ENCODE data around the gene ZNF672. TPM values are rescaled to one million over a fixed set of nuclear protein-coding genes. Genes with fewer than 3 reads are reported as not detected.

ZNF672 gene
- polyA plus RNA-seq, 1 of the 3 experiments (the other 2 are of a cell fraction): 14.2 TPM

GRCh38 chr1:248800459-248800858, 37.6 kb upstream of the ZNF672 start:
- POLR2A ChIA-PET: no interaction called here

More at GRCh38 chr1:248800459-248800858, 37.6 kb upstream of the ZNF672 start:
- H3K27ac ChIP-seq (ENCODE audit: low read depth in 2 of 2, low read length in 1 of 2): no peak overlapping the region
- H3K4me1 ChIP-seq (ENCODE audit: control insufficient read depth in 1 of 2, insufficient read depth in 2 of 2, low read depth in 1 of 2, low read length in 1 of 2): no peaks in the 10 kb centered on the region; a peak in 1 of 4 replicates
- no peaks in the 10 kb centered on the region for H3K9me3 ChIP-seq
- H3K79me2 ChIP-seq (ENCODE audit: insufficient read depth): no peaks in the 10 kb centered on the region
- no peak overlapping the region for H3K4me3 ChIP-seq (ENCODE audit: low read depth in 2 of 2, low read length in 1 of 2)
- no peak overlapping the region for H3K4me2 ChIP-seq
- H3F3A ChIP-seq (replicated peaks; ENCODE audit: insufficient read depth): no peaks in the 10 kb centered on the region
- no peaks in the 10 kb centered on the region for H4K20me1 ChIP-seq (ENCODE audit: insufficient read depth)
- no peaks in the 10 kb centered on the region for H3K36me3 ChIP-seq (replicated peaks in 1 of 2; ENCODE audit: control insufficient read depth in 1 of 2, insufficient read depth in 2 of 2, low read length in 1 of 2)
- 5% methylated on average over 3 of the region's 3 CpGs for WGBS (ENCODE audit: low lambda C conversion rate)
- TF ChIP-seq GATA2 (CRISPR knock-in tag; IDR thresholded peaks at IDR 0.05): no peak
- TF ChIP-seq GABPA (IDR thresholded peaks at IDR 0.05; ENCODE audit: low read depth): no peak
- no peak for TF ChIP-seq TAF1 (IDR thresholded peaks at IDR 0.05; ENCODE audit: borderline replicate concordance, low read depth, low read length)
- TF ChIP-seq EZH2phosphoT487 (IDR thresholded peaks at IDR 0.05; ENCODE audit: borderline replicate concordance, low read depth): no peak
- TF ChIP-seq JUND (IDR thresholded peaks at IDR 0.05): no peak
- TF ChIP-seq NFIC (IDR thresholded peaks at IDR 0.05; ENCODE audit: borderline replicate concordance): no peak
- no peak for TF ChIP-seq FOSL2 (IDR thresholded peaks at IDR 0.05; ENCODE audit: borderline replicate concordance, low read depth)
- no peak for TF ChIP-seq REST (IDR thresholded peaks at IDR 0.05; ENCODE audit: low read depth, low read length)
- no peak for TF ChIP-seq YY1 (IDR thresholded peaks at IDR 0.05; ENCODE audit: low read depth)
- no peak for TF ChIP-seq CHD2 (IDR thresholded peaks at IDR 0.05; ENCODE audit: low read length, partially characterized antibody)
- TF ChIP-seq MEF2A (IDR thresholded peaks at IDR 0.05; ENCODE audit: borderline replicate concordance, low read depth): no peak
- TF ChIP-seq SIN3A (IDR thresholded peaks at IDR 0.05; ENCODE audit: borderline replicate concordance, low read depth, low read length): no peak
- no peak for TF ChIP-seq USF2 (IDR thresholded peaks at IDR 0.05; ENCODE audit: borderline replicate concordance, low read depth, low read length)
- no peak for TF ChIP-seq RFX5 (IDR thresholded peaks at IDR 0.05; ENCODE audit: low read length)
- no peak for TF ChIP-seq EP300 (IDR thresholded peaks at IDR 0.05; ENCODE audit: borderline replicate concordance in 1 of 2, low read depth in 1 of 2, low read length in 1 of 2)
- no peak overlapping the region for H2AFZ ChIP-seq (ENCODE audit: low read depth)
- H3K27me3 ChIP-seq (ENCODE audit: insufficient read depth): peaks cover 32% of the 10 kb centered on the region; the same call in 1 of the 2 replicates
- no peak for DNase-seq
- no peak overlapping the region for H3K9ac ChIP-seq
- no peaks in the 10 kb centered on the region for H3K9me2 ChIP-seq
- CTCF ChIA-PET: interaction anchor here (0.6 to 1.3 kb wide), 3 partner anchors 11 to 181 kb away, joined by 3 to 5 read pairs (median 3); no protein-coding TSS in a partner anchor

Measured in SK-N-SH (cell line).